NOMO-1 (cell line): ENCODE data around the gene GINS2.

ENCODE experiments used
- DNase-seq, 2 experiments: peaks; one replicate each; lab custom pipeline; 2025; ENCODE audit not compliant: unreplicated experiment in 2 of 2; lab: John Stamatoyannopoulos, UW

Gene GINS2

DNA sequence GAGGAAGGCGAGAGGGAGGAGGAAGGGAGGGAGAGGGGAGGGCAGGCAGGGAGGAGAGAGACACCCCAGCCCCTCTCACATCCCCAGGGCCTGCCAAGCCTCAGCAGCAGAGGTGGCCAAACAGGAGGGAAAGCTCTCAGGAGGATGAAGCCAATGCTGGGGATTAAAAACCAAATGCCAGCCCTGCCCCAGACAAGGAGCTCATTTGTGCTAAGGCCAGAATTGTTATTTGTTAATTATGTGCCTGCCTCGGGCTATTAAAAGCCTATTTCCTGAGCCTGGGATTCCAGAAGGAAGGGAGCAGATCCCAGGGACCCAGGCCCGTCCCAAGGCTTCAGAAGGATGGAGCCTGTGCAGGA is 27.9 kb upstream of the GINS2 start:
- DNase-seq: no peak

DNA sequence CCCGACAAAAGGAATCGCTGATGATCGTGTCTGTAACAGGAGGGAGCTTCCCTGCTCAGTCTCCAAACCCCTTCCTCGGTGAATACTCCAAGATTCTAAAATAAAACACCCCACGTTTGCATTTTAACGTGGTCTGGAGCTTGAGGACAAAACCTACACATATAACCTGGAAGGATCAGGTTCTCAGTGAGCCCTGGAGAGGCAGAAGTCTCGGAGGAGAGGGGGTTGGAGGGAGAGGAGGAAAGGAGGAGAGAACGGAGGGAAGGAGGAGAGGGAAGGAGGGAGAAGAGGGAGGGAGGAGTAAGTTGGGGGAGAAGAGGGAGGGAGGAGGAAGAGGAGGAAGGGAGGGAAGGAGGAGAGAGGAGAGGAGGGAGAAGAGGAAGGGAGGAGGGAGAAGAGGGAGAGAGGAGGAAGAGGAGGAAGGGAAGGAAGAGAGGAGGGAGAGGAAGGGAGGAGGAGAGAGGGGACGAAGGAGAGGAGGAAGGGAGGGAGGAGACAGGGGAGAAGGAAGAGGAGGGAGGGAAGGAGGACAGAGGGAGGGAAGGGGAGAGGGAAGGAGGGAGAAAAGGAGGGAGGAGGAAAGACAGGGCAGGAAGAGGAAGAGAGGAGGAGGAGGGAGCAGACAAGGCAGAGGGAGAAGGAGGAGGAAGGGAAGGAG is 27.4 kb upstream of the GINS2 start:
- no peak for DNase-seq

DNA sequence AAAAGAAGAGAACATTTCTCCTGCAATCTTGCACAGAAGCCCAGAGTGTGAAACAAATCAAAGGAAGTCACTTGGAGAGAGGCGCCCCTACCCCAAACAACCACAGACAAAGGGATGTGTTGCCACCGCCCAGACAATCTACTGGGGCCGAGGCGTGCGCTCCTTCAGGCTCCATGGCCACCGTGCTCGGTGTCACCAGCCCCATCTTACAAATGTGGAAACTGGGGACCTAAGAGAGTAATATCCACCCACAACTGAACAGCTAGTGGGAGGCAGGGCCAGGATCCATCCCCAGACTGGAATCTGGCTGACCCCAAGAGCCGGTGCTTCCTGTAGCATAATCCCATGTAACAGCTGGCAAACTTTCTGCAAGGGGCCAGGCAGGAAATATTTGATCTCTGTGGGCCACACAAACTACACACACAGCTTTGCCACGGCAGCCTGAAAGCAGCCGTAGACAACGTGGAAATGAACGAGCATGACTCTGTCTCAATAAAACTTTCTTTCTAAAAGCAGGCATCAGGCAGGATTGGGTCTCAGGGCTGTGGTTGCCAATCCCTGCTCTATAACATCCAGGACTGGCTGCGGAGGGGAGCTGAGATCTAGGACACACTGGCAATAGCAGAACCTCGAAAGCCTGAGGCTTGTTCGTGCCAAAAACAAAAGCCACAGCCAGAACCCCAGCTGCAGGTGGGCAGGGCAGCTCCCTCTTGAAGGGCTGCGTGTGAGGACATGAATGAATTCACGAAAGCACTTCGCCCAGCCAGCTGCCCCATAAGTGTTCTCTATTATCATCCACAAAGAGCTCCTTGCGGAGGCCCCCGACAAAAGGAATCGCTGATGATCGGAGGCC is 26.6 kb upstream of the GINS2 start:
- no peak for DNase-seq

DNA sequence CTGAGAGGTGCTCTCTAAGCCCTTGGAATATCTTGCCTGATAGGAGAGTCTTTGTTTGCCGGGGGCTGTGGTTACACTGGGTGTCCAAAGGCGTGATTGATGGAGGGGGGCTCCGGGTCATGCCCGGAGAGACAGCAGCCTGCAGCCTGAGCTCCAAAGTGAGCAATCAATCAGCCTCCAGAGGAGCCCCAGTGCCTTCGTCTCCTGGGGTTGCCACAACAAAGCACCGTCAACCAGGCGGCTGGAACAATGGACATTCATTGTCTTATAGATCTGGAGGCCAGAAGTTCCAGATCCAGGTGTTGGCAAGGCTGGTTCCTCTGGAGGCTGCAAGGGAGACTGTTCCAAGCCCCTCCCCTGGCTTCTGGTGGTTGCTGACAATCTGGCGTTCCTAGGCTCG is 24.0 kb upstream of the GINS2 start:
- no peak for DNase-seq

DNA sequence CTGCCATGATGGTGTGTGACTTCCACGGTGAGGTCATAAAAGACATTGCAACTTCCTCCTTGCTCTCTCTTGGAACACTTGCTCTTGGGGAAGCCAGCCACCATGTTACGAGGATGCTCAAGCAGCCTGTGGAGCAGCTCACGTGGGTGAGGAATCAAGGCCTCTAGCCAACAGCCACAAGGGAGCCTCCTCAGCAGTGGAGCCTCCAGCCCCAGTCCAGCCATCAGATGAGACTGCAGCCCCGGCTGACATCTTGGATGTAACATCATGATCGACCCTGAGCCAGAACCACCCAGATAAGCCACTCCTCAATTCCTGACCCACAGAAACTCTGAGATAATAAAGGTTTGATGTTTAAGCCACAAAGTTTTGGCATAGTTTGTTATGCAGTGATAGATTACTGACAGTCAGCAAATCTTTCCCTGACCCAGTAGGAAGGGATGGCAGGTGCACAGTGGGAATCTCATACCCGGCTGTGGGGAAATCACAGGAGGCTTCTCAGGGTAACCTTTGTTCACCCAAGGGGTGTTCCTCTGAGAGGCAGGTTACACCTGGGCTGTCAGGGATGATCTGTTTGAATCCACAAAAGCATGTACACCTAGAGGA is 23.3 kb upstream of the GINS2 start:
- no peak for DNase-seq

DNA sequence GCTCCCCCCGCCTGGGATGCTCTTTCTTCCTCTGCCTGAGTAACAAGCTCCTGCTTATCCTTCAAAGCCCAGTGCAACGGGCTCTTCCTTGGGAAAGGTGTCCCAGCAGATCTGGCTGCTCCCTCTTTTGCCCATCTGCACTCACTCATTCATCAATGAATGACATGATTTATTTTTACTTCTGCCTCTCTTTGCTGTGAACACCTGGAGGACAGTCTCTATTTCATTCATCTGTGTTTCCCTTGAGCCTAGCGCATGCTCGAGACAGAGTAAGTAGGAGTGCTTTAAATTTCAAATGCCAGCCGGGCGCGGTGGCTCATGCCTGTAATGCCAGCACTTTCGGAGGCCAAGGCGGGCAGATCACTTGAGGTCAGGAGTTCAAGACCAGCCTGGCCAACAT is 22.0 kb upstream of the GINS2 start:
- no peak for DNase-seq

DNA sequence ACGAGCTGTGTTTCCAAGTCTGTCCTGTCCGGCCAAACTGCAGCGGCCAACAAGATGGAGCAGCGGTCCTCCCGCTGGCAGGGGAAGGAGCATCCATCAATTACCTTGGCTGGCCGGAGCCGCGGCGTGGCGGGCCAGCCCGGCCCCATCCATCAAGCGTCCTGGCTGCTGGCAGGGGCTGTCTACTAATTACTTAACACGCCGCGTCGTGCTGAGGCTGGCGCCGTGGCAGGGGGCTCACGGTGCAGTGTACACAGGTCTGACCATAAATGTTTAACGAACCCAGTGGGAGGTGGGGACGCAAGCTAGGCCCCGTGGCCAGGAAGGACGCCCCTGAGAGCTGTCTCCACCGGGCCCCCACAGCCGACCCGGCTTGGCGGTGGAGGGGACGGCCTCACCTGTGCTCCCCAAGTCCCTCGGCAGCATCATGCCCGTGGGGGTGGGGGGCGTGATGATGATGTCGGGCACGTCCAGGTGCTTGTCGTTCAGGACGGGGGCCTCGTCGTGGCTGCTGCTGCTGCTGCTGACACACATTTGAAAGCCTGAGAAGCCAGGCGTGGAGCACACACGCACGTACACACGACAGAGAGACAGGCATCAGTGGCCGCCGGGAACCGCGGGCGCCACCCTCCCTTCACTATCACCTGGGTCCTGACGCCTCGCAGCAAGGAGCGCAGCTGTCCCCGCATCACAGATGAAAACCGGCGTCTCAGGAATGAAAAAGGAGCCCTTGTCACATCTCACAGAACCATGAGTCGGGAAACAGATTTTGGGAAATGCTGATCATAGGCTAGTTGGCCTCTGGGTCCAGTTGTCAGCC is 21.2 kb upstream of the GINS2 start:
- DNase-seq: no peak

DNA sequence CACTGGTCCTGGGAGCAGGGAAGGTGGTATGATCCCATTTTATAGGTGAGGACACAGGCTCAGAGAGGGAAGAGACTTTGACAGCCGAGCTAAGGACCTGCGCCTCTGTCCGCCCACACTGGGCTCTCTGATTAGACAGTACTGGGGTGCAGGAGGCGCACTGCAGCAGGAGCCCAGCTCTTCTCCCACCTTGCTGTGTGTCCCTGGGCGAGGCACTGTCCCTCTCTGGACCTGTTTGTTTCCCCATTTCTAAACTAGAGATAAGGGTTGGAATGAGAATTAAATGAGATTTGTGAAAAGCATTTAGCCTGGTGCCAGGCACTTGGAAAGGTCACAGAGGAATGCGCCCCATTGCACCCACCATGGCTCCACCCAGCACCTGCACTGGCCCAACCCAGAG is 19.6 kb upstream of the GINS2 start:
- DNase-seq: no peak

DNA sequence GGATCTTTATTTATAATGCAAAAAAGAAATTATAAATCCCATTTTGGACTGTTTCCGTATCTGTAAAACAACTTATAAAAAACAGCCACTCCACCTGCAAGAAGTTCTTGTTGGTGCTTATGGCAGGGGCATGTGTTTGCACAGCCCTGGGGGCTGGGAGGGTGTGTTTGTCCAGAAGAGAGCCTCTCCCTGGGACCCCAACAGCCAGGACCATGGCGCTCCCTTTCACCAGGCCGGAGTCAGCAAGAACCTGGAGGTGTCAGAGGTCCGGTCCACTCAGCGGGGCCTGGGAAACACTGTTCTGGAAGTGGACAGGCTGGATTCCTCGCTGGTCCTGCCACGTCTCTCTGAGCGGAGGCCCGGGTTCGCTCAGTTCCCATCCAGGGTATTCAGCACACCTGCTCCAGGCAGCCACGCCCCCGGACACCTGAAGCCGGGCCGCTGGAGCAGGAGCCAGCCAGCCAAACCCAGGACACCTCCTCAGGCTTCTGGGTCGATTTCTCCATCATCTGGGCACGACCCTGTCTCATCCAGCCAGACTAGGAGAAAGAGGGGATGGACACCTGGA is 18.9 kb upstream of the GINS2 start:
- DNase-seq: no peak

DNA sequence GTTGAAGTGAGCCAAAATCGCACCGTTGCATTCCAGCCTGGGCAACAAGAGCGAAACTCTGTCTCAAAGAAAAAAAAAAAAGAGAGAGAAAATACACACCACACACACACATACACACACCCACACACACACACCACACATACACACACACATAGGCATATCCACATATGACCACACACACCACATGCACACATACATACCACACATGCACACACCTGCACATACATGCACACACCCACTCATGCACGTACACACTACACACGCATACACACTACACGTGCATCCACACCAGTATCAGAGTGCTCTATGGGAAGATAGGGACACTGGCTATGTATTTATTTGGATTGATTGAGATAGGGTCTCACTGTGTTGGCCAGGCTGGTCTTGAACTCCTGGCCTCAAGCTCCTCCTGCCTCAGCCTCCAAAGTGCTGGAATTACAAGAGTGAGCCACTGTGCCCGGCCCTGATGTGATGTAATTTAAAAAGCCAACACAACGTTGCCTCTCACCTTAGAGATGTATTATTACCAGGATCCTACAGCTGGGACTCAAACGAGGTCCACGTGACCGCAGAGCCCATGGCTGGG is 17.8 kb upstream of the GINS2 start:
- no peak for DNase-seq

DNA sequence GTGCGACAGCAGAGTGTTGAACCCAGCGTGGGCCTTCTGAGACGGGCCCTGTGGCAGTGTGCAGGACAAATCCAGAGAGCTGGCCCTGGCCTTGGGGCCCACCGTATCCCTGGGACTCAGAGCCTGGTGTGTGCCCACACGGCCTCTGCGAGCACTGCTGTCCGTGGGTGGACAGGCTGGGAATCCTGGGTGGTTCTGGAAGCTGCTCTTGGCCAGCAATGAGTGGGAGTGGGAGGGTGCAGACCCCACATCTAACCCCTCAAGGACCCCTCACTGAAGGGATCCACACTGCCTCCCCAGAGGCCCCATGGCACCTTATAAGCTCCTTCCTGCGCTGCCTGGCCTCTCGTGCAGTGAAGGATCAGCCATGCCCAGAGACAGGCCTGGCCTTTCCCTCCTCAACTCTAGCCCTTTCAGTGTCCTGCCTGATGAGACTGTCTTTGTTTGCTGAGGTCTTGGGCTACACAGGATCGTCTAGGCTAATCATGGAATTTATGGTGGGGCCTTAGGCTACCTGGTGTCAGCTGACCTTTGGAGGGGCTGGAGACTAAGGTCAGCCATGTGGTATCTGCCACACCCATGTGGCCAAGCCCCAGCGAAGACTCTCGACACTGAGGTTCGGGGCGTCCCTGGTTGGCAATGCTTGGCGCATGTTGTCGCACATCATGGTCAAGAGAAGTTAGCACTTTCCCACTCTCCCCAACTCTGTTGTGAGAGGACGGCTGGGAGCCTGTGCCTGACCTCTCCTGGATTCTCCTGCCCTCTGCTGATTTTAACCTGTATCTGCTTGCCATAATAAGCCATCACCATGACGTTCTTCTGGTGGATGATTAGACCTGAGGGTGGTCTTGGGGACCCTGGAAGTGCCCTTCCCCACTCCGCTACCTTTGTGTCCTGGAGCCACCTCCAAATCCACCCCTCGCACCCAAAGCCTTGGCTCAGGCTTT is 16.4 kb upstream of the GINS2 start:
- DNase-seq: no peak

DNA sequence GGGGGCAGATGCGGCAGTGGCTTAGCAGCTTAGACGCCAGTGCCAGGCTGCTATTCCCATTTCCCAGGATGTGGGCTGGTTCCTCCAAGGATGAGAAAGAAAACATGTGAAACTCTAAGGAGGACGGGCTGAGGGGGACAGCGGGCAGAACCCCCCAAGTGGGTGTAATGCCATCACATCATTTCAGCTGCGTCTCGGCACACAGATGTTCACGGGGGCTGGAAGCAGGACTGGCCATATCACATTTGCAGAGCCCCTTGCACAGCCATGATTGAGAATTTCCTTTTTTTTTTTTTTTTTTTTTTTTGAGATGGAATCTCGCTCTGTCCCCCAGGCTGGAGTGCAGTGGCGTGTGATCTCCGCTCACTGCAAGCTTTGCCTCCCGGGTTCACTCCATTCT is 15.3 kb upstream of the GINS2 start:
- no peak for DNase-seq

DNA sequence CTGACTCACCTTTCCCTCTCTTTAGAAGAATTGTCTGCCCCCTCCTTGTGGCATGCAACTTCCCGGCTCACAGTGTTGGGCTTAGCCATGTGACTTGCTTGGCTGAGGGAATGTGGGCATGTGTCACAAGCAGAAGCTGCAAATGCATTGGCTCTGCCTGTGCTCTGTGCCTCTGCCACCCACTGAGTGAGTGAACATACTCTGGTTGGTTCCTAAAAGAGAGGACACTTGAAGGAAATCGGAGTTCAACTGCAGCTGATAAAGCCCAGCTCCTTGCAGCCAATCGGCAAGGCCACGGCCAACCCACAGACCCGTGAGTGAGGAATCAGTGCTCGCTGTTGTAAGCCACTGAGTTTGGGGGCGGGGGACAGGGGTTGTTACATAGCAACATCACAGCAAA is 10.9 kb upstream of the GINS2 start:
- no peak for DNase-seq

DNA sequence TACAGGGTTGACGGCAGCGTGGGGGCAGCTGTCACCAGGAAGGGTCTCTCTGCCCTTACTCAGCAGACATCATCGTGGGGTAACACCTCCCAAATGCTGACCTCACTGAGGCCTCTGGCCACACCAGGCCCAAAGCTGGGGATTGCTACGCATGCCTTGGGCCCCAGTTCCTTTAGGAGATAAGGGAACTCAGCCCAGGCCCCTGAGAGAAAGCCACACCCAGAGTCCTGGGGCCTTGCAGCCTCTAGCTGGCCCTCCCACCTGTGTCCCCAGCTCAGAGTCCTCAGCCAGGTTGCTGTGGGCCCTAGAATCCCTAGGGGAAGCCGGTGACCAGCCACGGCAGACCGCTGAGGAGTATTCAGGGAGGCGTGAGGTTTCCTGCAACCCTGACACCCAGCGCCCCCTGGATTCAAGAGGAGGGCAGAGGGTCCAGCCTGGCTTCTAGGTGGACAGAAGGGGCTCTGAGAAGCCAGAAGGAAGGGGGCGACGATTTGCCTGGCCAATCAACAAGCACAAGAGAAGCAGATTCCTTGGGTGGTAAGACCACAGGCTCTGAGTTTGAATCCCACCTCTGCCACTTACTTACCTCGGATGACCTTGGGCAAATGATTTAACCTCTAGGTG is 10.3 kb upstream of the GINS2 start:
- no peak for DNase-seq

DNA sequence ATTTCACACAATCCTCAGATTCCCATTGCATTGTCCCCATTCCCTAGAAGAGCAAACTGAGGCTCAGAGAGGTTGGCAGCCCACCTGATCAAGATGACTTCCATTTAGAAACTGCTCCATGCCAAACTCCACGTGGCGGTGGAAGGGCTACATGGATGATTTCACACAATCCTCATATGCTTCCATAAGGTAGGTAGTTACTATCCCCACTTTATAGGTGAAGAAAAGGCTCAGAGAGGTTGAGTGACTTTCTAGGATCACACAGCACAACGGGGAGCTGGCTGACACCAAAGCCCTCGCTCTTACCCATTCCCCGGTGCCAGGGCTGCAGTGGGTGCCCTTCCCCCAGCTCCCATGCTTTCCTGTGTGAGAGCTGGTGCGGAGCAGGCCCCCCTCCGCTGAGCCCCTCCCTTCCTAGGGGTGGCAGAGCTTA is 9.7 kb upstream of the GINS2 start:
- no peak for DNase-seq

DNA sequence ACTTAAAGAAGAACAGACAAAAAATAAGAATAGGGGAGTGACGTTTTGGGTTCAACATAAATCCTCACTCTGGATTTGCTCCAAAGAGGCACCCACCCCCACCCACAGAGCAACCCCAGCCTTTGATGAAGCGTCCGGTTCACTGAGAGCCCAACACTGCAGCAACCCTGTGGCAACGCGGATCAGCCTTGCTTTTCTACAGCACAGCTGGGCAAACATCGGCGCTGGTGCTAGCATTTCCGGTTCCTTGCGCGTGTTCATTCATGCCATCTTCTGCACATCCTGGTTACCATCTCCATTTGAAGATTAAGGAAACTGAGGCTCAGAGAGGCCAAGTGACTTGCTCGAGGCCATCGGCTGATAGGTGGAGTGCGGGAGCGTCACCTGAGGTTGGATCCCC is 8.7 kb upstream of the GINS2 start:
- no peak for DNase-seq

DNA sequence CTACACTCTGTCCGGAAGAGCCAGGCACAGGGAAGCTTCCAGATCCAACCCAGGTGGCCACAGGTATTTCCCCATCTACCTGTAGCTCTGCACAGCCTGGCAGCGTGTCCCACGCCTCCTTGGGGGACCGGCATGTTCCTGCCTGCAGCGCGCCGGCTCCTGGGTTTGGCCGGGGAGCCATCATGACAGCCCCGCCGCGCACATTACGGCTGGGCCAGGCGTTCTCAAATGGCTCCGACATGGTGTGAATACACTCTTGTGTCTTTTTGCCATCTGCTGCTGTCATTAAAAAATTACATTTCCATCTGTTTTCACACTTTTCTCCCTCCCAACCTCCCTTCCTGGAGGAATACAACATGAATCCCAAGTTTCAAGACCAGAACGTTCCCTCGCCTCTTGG is 8.0 kb upstream of the GINS2 start:
- DNase-seq: no peak

DNA sequence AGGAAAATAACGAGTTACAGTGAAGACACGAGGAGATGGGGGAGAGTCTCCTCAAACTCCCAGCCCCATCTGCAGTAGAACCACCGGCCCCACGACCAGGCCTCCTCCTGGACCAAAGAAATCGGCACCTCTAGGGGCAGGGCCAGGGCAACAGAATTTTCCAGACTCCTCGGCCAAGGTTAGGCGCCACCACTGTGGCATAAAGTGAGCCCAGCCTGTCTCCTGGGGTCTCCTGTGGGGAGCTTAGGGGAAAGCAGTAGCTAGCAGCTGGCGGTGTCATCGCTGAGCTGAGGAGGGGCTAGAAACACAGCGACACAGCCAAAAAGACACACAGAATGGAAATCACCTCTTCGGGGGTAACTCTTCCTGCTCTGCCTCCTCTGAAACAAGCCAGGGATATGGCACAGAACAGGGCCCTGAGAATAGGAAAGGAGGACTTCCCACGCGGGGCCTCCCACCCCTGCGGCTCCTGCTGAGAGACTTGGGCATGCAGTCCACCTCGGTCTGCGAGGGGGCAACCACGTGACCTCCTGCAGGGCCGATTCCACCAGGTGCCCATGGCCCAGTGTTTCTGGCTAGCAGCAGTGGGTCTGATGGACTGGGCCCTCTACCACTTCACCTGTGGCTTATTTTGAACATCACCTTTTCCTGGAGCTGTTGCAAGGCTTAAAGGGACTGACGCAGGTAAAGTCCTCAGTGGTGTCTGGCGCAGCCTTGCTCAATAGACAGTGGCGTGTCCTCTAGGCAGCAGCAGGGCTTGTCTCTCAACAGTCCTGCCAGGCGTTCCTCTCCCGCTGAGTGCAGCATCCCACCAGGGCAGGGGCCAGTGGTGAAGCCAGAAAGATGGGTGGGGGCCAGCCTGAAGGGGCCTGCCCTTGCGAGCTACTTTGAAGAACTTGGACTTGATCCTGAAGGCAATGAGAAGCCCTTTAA is 6.7 kb upstream of the GINS2 start:
- DNase-seq: no peak
